HUES6 (cell line): ENCODE results near the gene GRIN2B.

Experiments used
- H3K27ac ChIP-seq: 2 replicates; pipeline ENCODE4 v1.7.0; 2013; ENCODE audit warnings: low read depth, mild to moderate bottlenecking, low read length, inconsistent platforms
- H3K27me3 ChIP-seq: 2 replicates; pipeline ENCODE4 v1.6.1; 2013; ENCODE audit warnings: low read length; ENCODE audit not compliant: control insufficient read depth, insufficient read depth
- H3K36me3 ChIP-seq: 2 replicates; pipeline ENCODE4 v1.6.1; 2013; ENCODE audit warnings: low read length; ENCODE audit not compliant: control insufficient read depth, insufficient read depth
- H3K4me1 ChIP-seq: 2 replicates; pipeline ENCODE4 v1.6.1; 2013; ENCODE audit warnings: low read length; ENCODE audit not compliant: control insufficient read depth, insufficient read depth
- H3K4me3 ChIP-seq: 2 replicates; pipeline ENCODE4 v1.5.1; 2013; ENCODE audit warnings: low read depth, low read length
- H3K9ac ChIP-seq: one replicate; pipeline ENCODE4 v1.6.1; 2013; ENCODE audit warnings: mild to moderate bottlenecking, low read length
- H3K9me3 ChIP-seq: 2 replicates; pipeline ENCODE4 v1.6.1; 2013; ENCODE audit warnings: low read depth, low read length; ENCODE audit not compliant: control insufficient read depth, insufficient read depth

Gene GRIN2B

DNA sequence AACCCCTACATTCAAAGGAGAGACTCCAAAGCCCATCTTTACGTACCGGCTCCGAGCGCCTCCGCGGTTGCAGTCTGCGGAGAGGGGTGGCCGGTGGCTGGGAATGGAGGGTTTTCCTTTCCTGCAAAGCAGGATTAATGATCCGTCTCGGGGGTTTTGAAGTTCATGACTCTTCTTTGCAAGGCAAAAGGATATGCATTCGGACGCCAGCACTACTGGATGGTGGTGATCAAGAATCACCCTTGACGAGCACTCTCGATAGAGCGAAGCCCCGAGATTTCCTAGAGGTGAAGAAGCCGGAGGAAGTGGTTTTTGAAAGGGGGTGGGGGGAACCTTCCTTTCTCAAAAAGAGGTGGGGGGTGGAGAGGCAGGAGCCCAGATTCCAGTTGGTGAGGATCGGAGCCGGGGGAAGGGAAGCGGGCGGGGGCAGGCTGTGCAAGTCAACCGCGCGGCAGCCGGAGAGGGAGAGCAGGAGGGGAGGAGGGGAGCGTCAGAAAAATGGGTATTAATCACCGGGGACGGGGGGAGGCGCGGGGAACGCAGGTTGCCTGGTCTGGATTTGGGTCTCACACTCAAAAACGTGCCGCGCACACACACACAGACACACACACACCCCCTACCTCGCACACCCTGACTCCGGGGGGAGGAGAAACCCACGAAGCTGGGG lies at the start of gene GRIN2B:
Gene GRIN2B, minus strand, starts transcription at position 307 of the 667 bp plus-strand sequence. CDS start 115,394 bp downstream, outside the sequence.
- Histone ChIP-seq H3K9ac (peak within 1 kb of the TSS; percentile 31), H3K4me1 (no peaks in the 10 kb centered on the region), H3K36me3 (no peaks in the 10 kb centered on the region), H3K9me3 (no peaks in the 10 kb centered on the region), H3K27me3 (peaks cover 67% of the 10 kb centered on the region), H3K27ac (no peak within 1 kb of the TSS), H3K4me3 (peak within 1 kb of the TSS; percentile 95)

DNA sequence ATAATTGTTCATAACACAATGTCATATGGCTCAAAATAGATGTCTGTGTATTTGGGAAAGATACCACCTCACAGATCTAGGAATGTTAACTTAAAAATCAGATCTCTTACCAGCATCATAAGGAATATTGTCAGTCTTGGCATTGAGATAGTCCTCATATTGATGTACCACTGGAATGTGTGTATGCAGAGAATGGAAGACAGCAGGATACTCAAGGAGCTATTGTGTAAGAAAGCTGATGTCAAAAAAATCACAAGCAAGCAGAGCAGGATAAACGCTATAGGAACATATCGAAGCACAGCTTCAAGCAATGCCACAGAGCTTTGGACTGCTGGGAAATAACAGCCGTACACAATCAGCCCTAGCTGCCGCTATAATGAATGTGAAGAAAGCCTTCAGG lies 45.1 kb upstream of the GRIN2B start:
- H3K27ac ChIP-seq, result no peak overlapping the region
- no peak overlapping the region for H3K4me3 ChIP-seq
- no peak overlapping the region for H3K9ac ChIP-seq
- no peaks in the 10 kb centered on the region for H3K27me3 ChIP-seq
- H3K4me1 ChIP-seq, result no peaks in the 10 kb centered on the region
- no peaks in the 10 kb centered on the region for H3K9me3 ChIP-seq
- no peaks in the 10 kb centered on the region for H3K36me3 ChIP-seq

DNA sequence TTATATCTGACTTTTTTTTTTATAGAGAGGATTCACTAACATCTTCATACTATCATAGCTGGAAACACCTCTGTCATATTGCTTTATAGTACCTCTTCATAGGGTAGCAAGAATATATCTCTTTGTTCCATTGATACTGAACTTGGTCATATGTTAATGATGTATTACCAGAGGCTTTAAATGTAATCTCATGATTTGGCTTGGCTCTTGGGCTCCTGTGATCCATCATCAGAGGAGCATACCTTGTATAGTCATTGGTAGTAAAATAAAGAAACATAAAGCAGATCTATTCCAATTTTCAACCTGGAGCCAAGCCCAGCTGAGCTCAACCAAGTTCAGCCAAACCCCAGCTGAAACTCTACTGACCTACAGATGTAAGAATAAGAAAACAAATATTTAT lies 43.2 kb upstream of the GRIN2B start:
- Histone ChIP-seq H3K27me3 (no peaks in the 10 kb centered on the region), H3K4me3 (no peak overlapping the region), H3K4me1 (no peaks in the 10 kb centered on the region), H3K9ac (no peak overlapping the region), H3K9me3 (no peaks in the 10 kb centered on the region), H3K27ac (no peak overlapping the region), H3K36me3 (no peaks in the 10 kb centered on the region)

DNA sequence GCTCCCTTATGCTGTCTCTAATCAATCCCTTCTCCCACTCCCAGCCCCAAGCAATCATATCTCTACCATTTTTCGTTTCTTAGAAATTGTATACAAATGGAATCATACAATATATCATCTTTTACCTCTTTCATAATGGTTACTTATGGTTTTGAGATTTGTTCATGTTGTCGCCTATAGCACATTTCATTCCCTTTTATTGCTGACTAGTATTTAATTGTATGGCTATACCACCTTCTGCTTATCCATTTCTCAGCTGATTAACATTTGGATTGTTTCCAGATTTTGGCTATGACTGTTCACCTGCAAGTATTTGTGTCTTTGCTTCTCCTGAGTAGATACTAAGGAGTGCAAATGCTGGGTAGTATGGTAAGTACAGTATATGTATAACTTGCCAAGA lies 36.7 kb upstream of the GRIN2B start:
- Histone ChIP-seq H3K9ac (no peak overlapping the region), H3K36me3 (no peaks in the 10 kb centered on the region), H3K27ac (no peak overlapping the region), H3K27me3 (no peaks in the 10 kb centered on the region), H3K4me1 (no peaks in the 10 kb centered on the region), H3K9me3 (peaks cover under 1% of the 10 kb centered on the region), H3K4me3 (no peak overlapping the region)

DNA sequence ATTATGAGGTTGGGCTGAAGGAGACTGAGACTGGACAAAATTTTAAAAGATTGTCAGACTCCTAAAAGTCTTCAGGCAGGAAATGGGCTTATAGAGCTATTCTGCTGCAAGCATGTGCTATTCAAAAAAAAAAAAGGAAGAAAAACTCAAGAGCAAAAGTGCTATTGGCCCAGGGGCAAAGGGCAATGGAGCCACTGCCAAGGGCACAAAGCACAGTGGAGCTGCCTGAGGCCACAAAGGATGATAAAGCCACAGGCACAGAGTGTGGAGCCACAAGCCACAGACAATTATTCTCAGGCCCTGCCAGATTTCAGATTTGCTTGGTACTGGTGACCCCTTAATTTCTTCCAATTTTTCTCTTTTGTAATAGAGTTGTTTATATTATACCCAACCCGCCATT lies 29.6 kb upstream of the GRIN2B start:
- Histone ChIP-seq H3K27ac (no peak overlapping the region), H3K27me3 (no peaks in the 10 kb centered on the region), H3K9ac (no peak overlapping the region), H3K36me3 (no peaks in the 10 kb centered on the region), H3K4me1 (no peaks in the 10 kb centered on the region), H3K4me3 (no peak overlapping the region), H3K9me3 (peaks cover 5% of the 10 kb centered on the region)

DNA sequence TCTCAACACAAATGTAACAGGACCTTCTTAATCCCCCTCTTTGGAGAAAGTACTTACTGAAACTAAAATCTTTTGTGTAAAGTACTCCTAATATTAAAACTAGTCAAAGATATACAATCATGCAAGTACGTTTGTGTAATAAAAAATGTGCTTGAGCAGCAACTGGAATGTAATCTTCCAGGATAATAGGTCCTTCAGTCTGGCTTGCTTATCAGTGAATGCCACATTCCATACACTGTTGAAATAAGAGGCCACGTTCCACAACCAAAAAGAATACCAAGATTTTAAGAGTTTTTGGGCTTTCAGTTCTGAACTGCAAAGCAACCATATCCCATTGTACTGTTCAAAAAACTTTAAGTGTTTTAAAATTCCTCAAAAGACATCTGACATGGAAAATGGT lies 26.2 kb upstream of the GRIN2B start:
- H3K9ac ChIP-seq, result no peak overlapping the region
- no peak overlapping the region for H3K27ac ChIP-seq
- no peaks in the 10 kb centered on the region; the same call in 1 of the 2 replicates for H3K9me3 ChIP-seq
- no peaks in the 10 kb centered on the region for H3K36me3 ChIP-seq
- no peaks in the 10 kb centered on the region for H3K4me1 ChIP-seq
- H3K27me3 ChIP-seq, result no peaks in the 10 kb centered on the region
- H3K4me3 ChIP-seq, result no peak overlapping the region

DNA sequence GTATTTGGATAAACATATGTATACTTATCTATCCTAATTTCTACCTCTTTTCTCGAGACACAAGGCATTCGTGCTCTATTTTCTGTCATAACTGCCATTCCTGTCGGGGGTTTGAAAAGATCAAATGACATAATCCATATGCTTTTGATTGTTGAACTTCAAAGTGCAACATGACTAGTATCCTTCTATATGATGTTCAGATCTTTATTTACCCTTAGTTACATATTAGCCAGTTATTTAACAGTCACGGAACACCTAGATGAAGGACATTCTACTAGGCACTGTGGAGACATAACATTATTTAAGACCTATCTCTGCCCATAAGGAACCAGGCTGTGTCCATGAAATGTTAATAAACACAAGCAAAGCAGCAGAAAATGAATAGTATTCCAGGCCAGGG lies 11.2 kb upstream of the GRIN2B start:
- Histone ChIP-seq H3K9ac (no peak overlapping the region), H3K9me3 (no peaks in the 10 kb centered on the region), H3K27me3 (no peaks in the 10 kb centered on the region), H3K4me1 (no peaks in the 10 kb centered on the region), H3K27ac (no peak overlapping the region), H3K4me3 (no peak overlapping the region), H3K36me3 (no peaks in the 10 kb centered on the region)

DNA sequence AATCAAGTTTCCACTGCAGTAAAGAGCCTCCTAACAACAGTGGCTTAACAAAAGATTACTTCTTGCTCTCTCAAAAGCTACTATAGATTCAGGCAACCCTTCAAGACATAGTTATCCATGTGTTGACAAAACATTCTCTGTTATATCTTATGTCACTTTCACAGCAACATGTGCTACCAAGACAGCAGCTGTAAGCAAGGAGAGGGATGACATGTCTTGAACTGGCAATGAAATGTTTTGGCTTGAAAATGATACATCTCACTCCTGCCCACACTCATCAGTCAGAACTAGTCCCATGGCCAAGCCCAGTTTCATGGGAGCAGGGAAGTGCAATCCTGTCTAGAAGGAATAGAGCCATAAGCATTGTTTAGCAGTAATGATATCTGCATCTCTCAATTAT lies 10.7 kb upstream of the GRIN2B start:
- Histone ChIP-seq H3K9ac (no peak overlapping the region), H3K36me3 (no peaks in the 10 kb centered on the region), H3K27ac (no peak overlapping the region), H3K4me1 (no peaks in the 10 kb centered on the region), H3K4me3 (no peak overlapping the region), H3K9me3 (no peaks in the 10 kb centered on the region), H3K27me3 (no peaks in the 10 kb centered on the region)

DNA sequence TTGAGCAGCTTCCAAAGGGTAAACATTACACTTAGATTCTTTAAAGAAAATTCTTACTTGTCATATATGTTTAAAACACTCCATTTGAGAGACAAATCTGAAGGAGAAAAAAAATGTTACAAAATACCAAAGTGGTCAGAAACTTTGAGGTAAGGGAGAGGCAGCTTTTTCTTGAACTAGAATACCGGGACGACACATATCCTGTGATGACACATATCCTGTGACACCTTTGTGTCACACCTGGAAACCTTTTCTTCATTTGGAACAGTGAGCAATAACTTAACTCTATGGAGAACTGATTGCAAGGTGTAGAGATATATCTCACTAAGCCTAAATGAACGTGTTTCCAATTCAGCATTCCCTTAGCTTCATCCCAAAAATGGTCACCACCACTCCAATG lies 4.6 kb upstream of the GRIN2B start:
- H3K4me1 ChIP-seq, result no peaks in the 10 kb centered on the region
- H3K27me3 ChIP-seq, result peaks cover 26% of the 10 kb centered on the region
- no peaks in the 10 kb centered on the region for H3K36me3 ChIP-seq
- no peak overlapping the region for H3K4me3 ChIP-seq
- H3K9me3 ChIP-seq, result no peaks in the 10 kb centered on the region
- no peak overlapping the region for H3K9ac ChIP-seq
- H3K27ac ChIP-seq, result no peak overlapping the region

DNA sequence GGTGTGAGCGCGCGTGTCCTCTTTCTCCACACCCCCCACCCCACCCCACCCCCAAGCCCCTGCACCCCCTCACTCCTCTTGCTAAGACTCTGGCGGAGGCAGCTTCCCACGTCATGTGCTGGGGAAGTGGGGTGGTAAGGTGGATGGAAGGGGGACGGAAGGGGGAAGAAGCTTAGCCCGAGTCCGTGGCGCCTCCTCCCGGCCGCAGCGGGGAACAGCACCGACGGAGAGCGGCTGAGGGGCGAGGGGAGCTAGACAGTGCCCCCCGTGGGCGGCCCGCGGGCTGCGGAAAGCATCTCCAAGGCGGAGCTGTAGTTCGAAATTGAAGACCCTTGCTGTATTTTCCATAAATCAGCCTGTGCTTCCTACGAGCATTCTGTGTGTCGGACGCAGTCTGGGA lies 588 bp upstream of the GRIN2B start:
- H3K4me1 ChIP-seq, result no peaks in the 10 kb centered on the region
- H3K36me3 ChIP-seq, result no peaks in the 10 kb centered on the region
- no peaks in the 10 kb centered on the region for H3K9me3 ChIP-seq
- peak overlapping the region; percentile 95 for H3K4me3 ChIP-seq
- H3K27me3 ChIP-seq, result peaks cover 66% of the 10 kb centered on the region
- H3K27ac ChIP-seq, result no peak overlapping the region
- H3K9ac ChIP-seq, result no peak overlapping the region

DNA sequence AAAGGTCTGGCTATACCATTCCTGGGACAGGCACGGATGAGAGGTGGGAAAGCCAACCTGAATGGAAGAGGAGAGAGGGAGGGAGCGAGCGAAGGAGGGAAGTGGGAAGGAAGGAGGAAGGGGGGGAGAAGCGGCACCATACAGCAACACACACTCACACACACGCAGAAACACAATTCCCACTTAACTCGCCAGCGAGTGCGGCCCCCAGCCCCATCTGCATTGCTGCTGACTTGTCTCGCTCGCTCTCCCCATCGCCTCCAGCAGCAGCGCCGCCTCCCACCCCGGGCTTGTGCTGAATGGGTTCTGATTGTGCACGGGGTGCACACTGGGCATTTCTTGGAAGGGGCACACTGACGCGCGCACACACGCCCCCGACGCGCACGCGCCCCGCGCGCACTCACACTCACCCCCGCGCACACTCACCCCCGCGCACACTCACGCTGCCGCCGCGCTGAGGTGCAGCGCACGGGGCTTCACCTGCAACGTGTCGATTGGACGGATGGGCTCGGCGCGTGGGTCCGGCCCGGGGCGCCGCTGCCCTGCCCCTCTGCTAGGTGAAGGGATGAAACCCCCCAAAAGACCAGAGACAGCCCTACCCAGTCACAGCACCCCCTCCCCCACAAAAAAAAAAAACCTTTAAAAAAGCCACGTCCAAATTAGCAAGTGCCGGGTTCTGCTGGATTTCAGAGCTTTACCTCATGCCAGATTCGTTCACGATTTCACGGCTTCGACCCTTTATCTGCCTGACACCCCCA lies 685 bp downstream of the GRIN2B start:
- peak overlapping the region; percentile 31 for H3K9ac ChIP-seq
- H3K27ac ChIP-seq, result no peak overlapping the region
- H3K27me3 ChIP-seq, result peaks cover 67% of the 10 kb centered on the region
- H3K4me3 ChIP-seq, result peak overlapping the region; percentile 95
- no peaks in the 10 kb centered on the region for H3K9me3 ChIP-seq
- no peaks in the 10 kb centered on the region for H3K36me3 ChIP-seq
- H3K4me1 ChIP-seq, result 0 out of 2 replicates have a peak, but pooled peaks cover 6% of the 10 kb centered on the region
